Hepatocyte (in vitro differentiated cells): Measurements from ENCODE around the gene ERBB4. TPM values are rescaled to one million over a fixed set of nuclear protein-coding genes. Genes with fewer than 3 reads are reported as not detected.

Experiments
- DNase-seq: peaks from one replicate; pipeline ENCODE4 v3.0.0-alpha.2; 2016; ENCODE audit warnings: low spot score
- H2AFZ ChIP-seq: fragments of 200-600 bp; sonication (generic); 2 replicates; pipeline ENCODE4 v1.6.0; 2016; ENCODE audit warnings: antibody characterized with exemption, mild to moderate bottlenecking
- H3K27ac ChIP-seq: fragments of 200-600 bp; sonication (generic); 2 replicates; pipeline ENCODE4 v1.5.1; 2016; ENCODE audit warnings: mild to moderate bottlenecking
- H3K27me3 ChIP-seq: fragments of 200-600 bp; sonication (generic); 2 replicates; pipeline ENCODE4 v1.6.1; 2016
- H3K36me3 ChIP-seq: fragments of 200-600 bp; sonication (generic); replicated peaks from 2 replicates; pipeline ENCODE4 v1.5.1; 2016; ENCODE audit warnings: low read depth; ENCODE audit not compliant: insufficient read depth
- H3K4me1 ChIP-seq: fragments of 200-600 bp; sonication (generic); 2 replicates; pipeline ENCODE4 v1.5.1; 2016; ENCODE audit warnings: mild to moderate bottlenecking, moderate library complexity; ENCODE audit not compliant: insufficient read depth
- H3K4me2 ChIP-seq: fragments of 200-600 bp; sonication (generic); 2 replicates; pipeline ENCODE4 v1.6.0; 2016
- H3K4me3 ChIP-seq: fragments of 200-600 bp; sonication (generic); 2 replicates; pipeline ENCODE4 v1.5.1; 2016; ENCODE audit warnings: mild to moderate bottlenecking
- H3K79me2 ChIP-seq: fragments of 200-600 bp; sonication (generic); 2 replicates; pipeline ENCODE4 v1.6.0; 2017; ENCODE audit warnings: mild to moderate bottlenecking
- H3K9me2 ChIP-seq: fragments of 200-600 bp; sonication (generic); replicated peaks from 2 replicates; pipeline ENCODE4 v1.6.0; 2017; ENCODE audit warnings: mild to moderate bottlenecking; ENCODE audit not compliant: insufficient read depth
- H3K9me3 ChIP-seq: fragments of 200-600 bp; sonication (generic); 2 replicates; pipeline ENCODE4 v1.5.1; 2016; ENCODE audit warnings: low read depth, mild to moderate bottlenecking
- H4K20me1 ChIP-seq: fragments of 200-600 bp; sonication (generic); 2 replicates; pipeline ENCODE4 v1.6.0; 2016; ENCODE audit warnings: mild to moderate bottlenecking; ENCODE audit not compliant: insufficient read depth, poor library complexity, severe bottlenecking
- EZH2 ChIP-seq: fragments of 200-600 bp; sonication (generic); IDR thresholded peaks from 2 replicates; pipeline ENCODE4 v1.6.1; 2016; ENCODE audit warnings: antibody characterized with exemption, mild to moderate bottlenecking, borderline replicate concordance
- EZH2phosphoT487 ChIP-seq: fragments of 200-600 bp; sonication (generic); IDR thresholded peaks from one replicate; pipeline ENCODE4 v1.6.1; 2018; ENCODE audit warnings: antibody characterized with exemption, mild to moderate bottlenecking, low read depth, moderate library complexity; ENCODE audit not compliant: unreplicated experiment, severe bottlenecking
- WGBS: methylation state at CpG from one replicate; pipeline ENCODE4 v1.1.6; 2016; ENCODE audit warnings: low lambda C conversion rate; ENCODE audit errors: missing lambda C conversion rate; 5-methylcytosine and 5-hydroxymethylcytosine counted together
- polyA plus RNA-seq: library from polyadenylated mRNA; unstranded; fragments of >200 nt; fragmentation: Nextera tagmentation; extraction: Ambion mirVana; gene quantifications from 2 replicates; pipeline ENCODE4 v1.2.1, GENCODE V29; 2016
- total RNA-seq: library from RNA; depleted of rRNA; stranded (reverse); fragments of >200 nt; gene quantifications from 2 replicates; pipeline ENCODE4 v1.2.3, GENCODE V29; 2014
- TF ChIP-seq, protein P1 (sequence below): fragments of 200-600 bp; sonication (generic); IDR thresholded peaks from 2 replicates; pipeline ENCODE4 v1.5.1; 2016; ENCODE audit warnings: antibody characterized with exemption, mild to moderate bottlenecking; ENCODE audit not compliant: poor library complexity

Gene ERBB4
- total and polyA plus RNA-seq, 2 experiments from 2014 or later, result 3.4 to 3.9 TPM

DNA sequence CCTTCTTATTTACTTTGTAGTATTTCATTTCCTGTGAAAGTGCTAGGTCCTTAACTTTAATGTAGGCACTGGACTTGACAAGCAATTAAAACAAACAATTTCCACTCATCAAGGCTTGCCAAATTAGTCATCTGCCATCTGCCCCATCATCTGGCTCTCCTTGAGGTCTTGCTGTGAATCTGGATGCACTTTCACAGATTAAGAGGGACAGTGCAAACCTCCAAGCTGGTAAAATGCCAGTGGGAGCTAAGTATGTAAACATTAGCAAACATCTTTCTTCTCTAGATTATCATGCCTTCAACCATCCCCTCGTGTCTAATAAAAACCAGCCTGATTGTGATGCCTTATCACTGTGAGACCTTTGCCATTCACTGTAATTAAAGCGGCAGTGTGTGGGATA is 402.9 kb downstream of the ERBB4 start:
- TF ChIP-seq EZH2 (no peak), EZH2phosphoT487 (no peak)
- TF ChIP-seq, protein P1, sequence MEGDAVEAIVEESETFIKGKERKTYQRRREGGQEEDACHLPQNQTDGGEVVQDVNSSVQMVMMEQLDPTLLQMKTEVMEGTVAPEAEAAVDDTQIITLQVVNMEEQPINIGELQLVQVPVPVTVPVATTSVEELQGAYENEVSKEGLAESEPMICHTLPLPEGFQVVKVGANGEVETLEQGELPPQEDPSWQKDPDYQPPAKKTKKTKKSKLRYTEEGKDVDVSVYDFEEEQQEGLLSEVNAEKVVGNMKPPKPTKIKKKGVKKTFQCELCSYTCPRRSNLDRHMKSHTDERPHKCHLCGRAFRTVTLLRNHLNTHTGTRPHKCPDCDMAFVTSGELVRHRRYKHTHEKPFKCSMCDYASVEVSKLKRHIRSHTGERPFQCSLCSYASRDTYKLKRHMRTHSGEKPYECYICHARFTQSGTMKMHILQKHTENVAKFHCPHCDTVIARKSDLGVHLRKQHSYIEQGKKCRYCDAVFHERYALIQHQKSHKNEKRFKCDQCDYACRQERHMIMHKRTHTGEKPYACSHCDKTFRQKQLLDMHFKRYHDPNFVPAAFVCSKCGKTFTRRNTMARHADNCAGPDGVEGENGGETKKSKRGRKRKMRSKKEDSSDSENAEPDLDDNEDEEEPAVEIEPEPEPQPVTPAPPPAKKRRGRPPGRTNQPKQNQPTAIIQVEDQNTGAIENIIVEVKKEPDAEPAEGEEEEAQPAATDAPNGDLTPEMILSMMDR, result no peak
- WGBS, result 38% methylated on average over 2 of the region's 2 CpGs
- no peak overlapping the region for H3K27ac ChIP-seq

DNA sequence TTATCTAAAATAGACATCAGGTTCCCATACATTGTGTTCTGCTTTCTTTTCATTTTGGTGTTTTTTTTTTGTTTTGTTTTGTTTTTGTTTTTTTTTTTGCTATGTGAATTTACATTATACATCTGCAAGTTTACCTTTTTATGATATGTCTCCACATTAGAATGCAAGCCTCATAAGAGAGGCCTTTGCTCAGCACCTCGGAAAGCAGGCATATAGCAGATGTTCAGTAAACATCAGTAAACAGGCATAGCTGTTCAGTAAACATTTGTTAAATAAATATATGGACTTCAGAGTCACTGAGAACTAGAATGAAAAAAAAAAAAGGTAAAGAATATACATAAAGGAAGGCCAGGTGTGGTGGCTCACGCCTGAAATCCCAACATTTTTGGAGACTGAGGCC is 405.3 kb downstream of the ERBB4 start:
- no peak for TF ChIP-seq EZH2
- TF ChIP-seq, protein P1, result no peak
- no peak for TF ChIP-seq EZH2phosphoT487
- Histone ChIP-seq H3K4me3 (no peak overlapping the region), H3K4me2 (no peak overlapping the region), H3K9me3 (no peaks in the 10 kb centered on the region), H3K4me1 (no peaks in the 10 kb centered on the region), H3K36me3 (no peaks in the 10 kb centered on the region), H3K27me3 (no peaks in the 10 kb centered on the region), H3K27ac (no peak overlapping the region), H2AFZ (no peak overlapping the region), H3K9me2 (no peaks in the 10 kb centered on the region), H3K79me2 (no peaks in the 10 kb centered on the region), H4K20me1 (no peaks in the 10 kb centered on the region)
- 88% methylated on average over 2 of the region's 2 CpGs for whole genome bisulfite sequencing
- no peak for DNase-seq

More for the DNA sequence above, 402.9 kb downstream of the ERBB4 start:
- Histone ChIP-seq H3K9me3 (no peaks in the 10 kb centered on the region), H3K4me2 (peak overlapping the region; percentile 35), H3K4me1 (no peaks in the 10 kb centered on the region), H3K36me3 (no peaks in the 10 kb centered on the region), H4K20me1 (no peaks in the 10 kb centered on the region), H3K27me3 (no peaks in the 10 kb centered on the region), H3K4me3 (no peak overlapping the region), H3K9me2 (no peaks in the 10 kb centered on the region), H2AFZ (no peak overlapping the region), H3K79me2 (no peaks in the 10 kb centered on the region)
- DNase-seq, result no peak

DNA sequence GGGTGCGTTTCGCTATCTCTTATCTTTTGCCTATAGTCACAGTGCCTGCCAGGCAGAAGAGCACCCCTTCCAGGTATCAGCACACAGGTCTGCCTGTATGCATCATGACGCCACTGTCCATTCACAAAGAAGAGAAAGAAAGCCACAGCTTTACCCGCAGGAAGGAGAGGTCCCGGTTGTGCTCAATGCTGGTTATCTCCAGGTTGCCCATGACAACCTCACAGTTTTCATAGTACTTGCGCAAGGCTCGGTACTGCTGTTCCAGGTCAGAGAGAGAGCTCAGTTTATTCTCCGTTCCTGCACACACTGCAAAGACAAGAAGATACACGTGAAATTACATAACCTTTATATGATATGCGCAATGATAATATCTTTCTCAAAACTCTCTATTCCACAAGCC is 414.0 kb downstream of the ERBB4 start:
- TF ChIP-seq EZH2, result no peak
- TF ChIP-seq, protein P1, result no peak
- no peak for TF ChIP-seq EZH2phosphoT487
- 52% methylated on average over 10 of the region's 10 CpGs for WGBS
- Histone ChIP-seq H3K9me2 (no peaks in the 10 kb centered on the region), H3K36me3 (no peaks in the 10 kb centered on the region), H2AFZ (no peak overlapping the region), H3K27ac (no peak overlapping the region), H4K20me1 (no peaks in the 10 kb centered on the region), H3K4me3 (no peak overlapping the region), H3K27me3 (no peaks in the 10 kb centered on the region), H3K4me2 (peak overlapping the region; percentile 58), H3K4me1 (no peaks in the 10 kb centered on the region), H3K9me3 (no peaks in the 10 kb centered on the region), H3K79me2 (no peaks in the 10 kb centered on the region)
- DNase-seq, result peak; percentile 64

DNA sequence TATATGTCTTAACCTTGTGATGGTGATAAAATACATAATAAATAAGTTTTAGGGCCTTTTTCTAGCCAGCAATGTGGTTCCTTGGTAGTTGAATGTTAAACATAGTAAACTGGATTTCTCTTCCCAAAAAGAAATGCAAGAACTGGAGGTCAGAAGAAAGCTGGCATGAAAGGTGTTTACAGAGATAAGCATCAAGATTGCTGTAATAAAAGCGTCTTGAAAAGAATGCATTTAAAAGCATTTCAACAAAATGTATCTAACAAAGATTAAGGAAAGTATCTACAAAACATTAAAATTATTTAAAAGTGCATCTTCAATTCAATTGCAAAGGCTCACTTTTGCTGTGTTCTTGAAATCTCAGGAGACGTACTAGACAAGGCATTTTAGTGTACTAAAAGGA is 419.0 kb downstream of the ERBB4 start:
- Histone ChIP-seq H3K4me1 (no peaks in the 10 kb centered on the region), H3K4me3 (no peak overlapping the region), H3K79me2 (no peaks in the 10 kb centered on the region), H3K36me3 (no peaks in the 10 kb centered on the region), H3K9me2 (no peaks in the 10 kb centered on the region), H4K20me1 (no peaks in the 10 kb centered on the region), H3K27me3 (no peaks in the 10 kb centered on the region), H3K9me3 (no peaks in the 10 kb centered on the region), H3K4me2 (no peak overlapping the region), H2AFZ (no peak overlapping the region), H3K27ac (no peak overlapping the region)
- 49% methylated on average over 2 of the region's 2 CpGs for WGBS
- TF ChIP-seq EZH2phosphoT487, result no peak
- TF ChIP-seq, protein P1, result no peak
- TF ChIP-seq EZH2, result no peak
- no peak for DNase-seq
